CD14-positive monocyte (primary cell): ENCODE measurements around the gene UBE2E1. TPM values are rescaled to one million over a fixed set of nuclear protein-coding genes. Genes with fewer than 3 reads are reported as not detected.

Experiments used
- DNase-seq, 3 donors: peaks; one replicate each; pipeline ENCODE4 v3.0.0-alpha.2; 2011 to 2022
- H2AFZ ChIP-seq: 2 replicates; pipeline ENCODE4 v1.6.0; 2012; ENCODE audit warnings: mild to moderate bottlenecking, low read depth, low read length, inconsistent platforms; ENCODE audit not compliant: insufficient read depth, poor library complexity, severe bottlenecking
- H3K27ac ChIP-seq, 2 donors: 1 replicate in 1 of 2; 2 replicates in 1 of 2; pipeline ENCODE4 v1.5.1; 2012 to 2013; ENCODE audit warnings: low read length in 2 of 2, control low read depth in 1 of 2, inconsistent platforms in 1 of 2, low read depth in 1 of 2, mild to moderate bottlenecking in 1 of 2
- H3K27me3 ChIP-seq, 2 donors: one replicate each; pipeline versions ENCODE4 v1.6.0 to v1.6.1; 2011 to 2013; ENCODE audit warnings: low read length in 2 of 2; ENCODE audit not compliant: control insufficient read depth in 2 of 2, insufficient read depth in 2 of 2
- H3K36me3 ChIP-seq, 2 donors: replicated peaks in 1 of 2; 1 replicate in 1 of 2; 2 replicates in 1 of 2; pipeline versions ENCODE4 v1.5.1 to v1.6.1; 2012 to 2013; ENCODE audit warnings: low read length in 2 of 2, control low read depth in 1 of 2, inconsistent platforms in 1 of 2, mild to moderate bottlenecking in 1 of 2; ENCODE audit not compliant: insufficient read depth in 2 of 2, control insufficient read depth in 1 of 2
- H3K4me1 ChIP-seq, 2 donors: 1 replicate in 1 of 2; 2 replicates in 1 of 2; pipeline versions ENCODE4 v1.5.1 to v1.6.1; 2012 to 2013; ENCODE audit warnings: low read length in 2 of 2, control low read depth in 1 of 2, inconsistent platforms in 1 of 2, mild to moderate bottlenecking in 1 of 2, moderate library complexity in 1 of 2; ENCODE audit not compliant: insufficient read depth in 2 of 2, control insufficient read depth in 1 of 2
- H3K4me2 ChIP-seq: replicated peaks from 2 replicates; pipeline ENCODE3; 2012; ENCODE audit warnings: low read length, moderate library complexity, mild to moderate bottlenecking; ENCODE audit not compliant: poor library complexity, severe bottlenecking; ENCODE audit errors: extremely low read depth
- H3K4me3 ChIP-seq, 3 experiments: fragments of 200-600 bp in 1 of 3; sonication (generic) in 1 of 3; replicated peaks in 1 of 3; 1 replicate in 2 of 3; 2 replicates in 1 of 3; pipeline ENCODE4 v1.5.1; 2011 to 2013; ENCODE audit warnings: low read length in 3 of 3, mild to moderate bottlenecking in 3 of 3, control low read depth in 2 of 3, low read depth in 2 of 3, inconsistent platforms in 1 of 3, moderate library complexity in 1 of 3
- H3K79me2 ChIP-seq: 2 replicates; pipeline ENCODE4 v1.6.0; 2012; ENCODE audit warnings: mild to moderate bottlenecking, control low read depth, inconsistent platforms, low read length, moderate library complexity; ENCODE audit not compliant: insufficient read depth
- H3K9ac ChIP-seq: 2 replicates; pipeline ENCODE4 v1.6.0; 2017; ENCODE audit warnings: low read length, mild to moderate bottlenecking; ENCODE audit not compliant: insufficient read depth, poor library complexity, severe bottlenecking
- H3K9me3 ChIP-seq, 2 donors: replicated peaks in 1 of 2; 1 replicate in 1 of 2; 2 replicates in 1 of 2; pipeline versions ENCODE4 v1.5.1 to v1.6.1; 2012 to 2013; ENCODE audit warnings: low read length in 2 of 2, control low read depth in 1 of 2; ENCODE audit not compliant: control insufficient read depth in 1 of 2, insufficient read depth in 1 of 2
- H4K20me1 ChIP-seq: 2 replicates; pipeline ENCODE4 v1.6.0; 2012; ENCODE audit warnings: mild to moderate bottlenecking, low read length, control low read depth, moderate library complexity; ENCODE audit not compliant: insufficient read depth
- H3K27ac Mint-ChIP-seq, 7 donors: one replicate each; pipeline ENCODE4 v1.8.0; 2020; ENCODE audit warnings: mild to moderate bottlenecking in 7 of 7, mixed read lengths in 7 of 7, moderate library complexity in 6 of 7, inconsistent platforms in 2 of 7
- H3K27me3 Mint-ChIP-seq, 3 donors: one replicate each; pipeline ENCODE4 v1.8.0; 2021 to 2022; ENCODE audit warnings: low read depth in 3 of 3, mild to moderate bottlenecking in 3 of 3, mixed read lengths in 3 of 3, moderate library complexity in 3 of 3, inconsistent platforms in 1 of 3
- H3K36me3 Mint-ChIP-seq, 2 donors: one replicate each; pipeline ENCODE4 v1.8.0; 2020; ENCODE audit warnings: mixed read lengths in 2 of 2, inconsistent platforms in 1 of 2, mild to moderate bottlenecking in 1 of 2
- H3K4me1 Mint-ChIP-seq: one replicate; pipeline ENCODE4 v1.8.0; 2020; ENCODE audit warnings: mild to moderate bottlenecking, mixed read lengths
- H3K4me3 Mint-ChIP-seq, 2 donors: one replicate each; pipeline ENCODE4 v1.8.0; 2020; ENCODE audit warnings: mild to moderate bottlenecking in 2 of 2, mixed read lengths in 2 of 2, moderate library complexity in 1 of 2
- H3K9me3 Mint-ChIP-seq, 7 donors: one replicate each; pipeline ENCODE4 v1.8.0; 2020 to 2022; ENCODE audit warnings: mixed read lengths in 7 of 7, mild to moderate bottlenecking in 6 of 7, moderate library complexity in 6 of 7, inconsistent platforms in 2 of 7
- WGBS: methylation state at CpG from one replicate; pipeline ENCODE4 v1.1.5; 2013; ENCODE audit warnings: missing lambda C conversion rate; ENCODE audit not compliant: insufficient coverage; 5-methylcytosine and 5-hydroxymethylcytosine counted together
- intact Hi-C, 2 donors: fragments of 100-400 bp; cut with micrococcal nuclease; formaldehyde crosslinking; loops; one replicate each; pipeline versions ENCODE4 v1.15.0 to v1.15.1; 2023
- polyA plus RNA-seq, 3 donors: library from polyadenylated mRNA; depleted of rRNA in 1 of 3; unstranded in 2 of 3; stranded (reverse) in 1 of 3; fragments of 300-500 nt in 2 of 3; fragments of >200 nt in 1 of 3; fragmentation: Illumina TruSeq in 2 of 3; gene quantifications; 1 replicate in 2 of 3; 2 replicates in 1 of 3; pipeline ENCODE4 v1.2.3, GENCODE V29; 2012 to 2021
- TF ChIP-seq, protein P1 (sequence below): fragments of 200-600 bp; IDR thresholded peaks from one replicate; pipeline ENCODE4 v1.8.0; 2022; ENCODE audit warnings: antibody characterized with exemption, mild to moderate bottlenecking

The UBE2E1 gene
- polyA plus RNA-seq, 3 donors, result 31.3 to 60.2 (median 34.6) TPM

DNA sequence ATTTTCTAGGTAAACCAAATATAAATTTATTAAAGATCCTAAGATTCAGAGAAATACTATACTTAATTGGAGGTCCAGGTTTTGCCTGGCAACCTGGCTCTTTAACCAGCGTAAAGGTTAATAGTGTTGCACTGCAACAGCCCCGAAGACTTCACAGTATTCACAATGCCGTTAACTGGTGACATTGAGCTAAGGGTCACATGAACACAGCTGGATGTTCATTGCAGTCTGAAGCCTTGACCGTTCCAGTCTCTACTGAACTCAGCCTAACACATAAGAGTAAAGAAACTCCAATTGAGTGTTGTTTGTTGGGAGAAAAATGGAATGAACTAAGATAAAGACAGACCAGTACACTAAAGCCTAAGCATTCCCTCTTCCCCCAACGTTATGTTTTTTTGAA, 84.2 kb downstream of the UBE2E1 start:
- no peak overlapping the region for H3K9ac ChIP-seq
- H3K9me3 ChIP-seq, result no peaks in the 10 kb centered on the region
- H3K4me2 ChIP-seq, result no peak overlapping the region
- peaks cover 3 to 44% of the 10 kb centered on the region in 2 donors for H3K36me3 ChIP-seq
- TF ChIP-seq, protein P1, sequence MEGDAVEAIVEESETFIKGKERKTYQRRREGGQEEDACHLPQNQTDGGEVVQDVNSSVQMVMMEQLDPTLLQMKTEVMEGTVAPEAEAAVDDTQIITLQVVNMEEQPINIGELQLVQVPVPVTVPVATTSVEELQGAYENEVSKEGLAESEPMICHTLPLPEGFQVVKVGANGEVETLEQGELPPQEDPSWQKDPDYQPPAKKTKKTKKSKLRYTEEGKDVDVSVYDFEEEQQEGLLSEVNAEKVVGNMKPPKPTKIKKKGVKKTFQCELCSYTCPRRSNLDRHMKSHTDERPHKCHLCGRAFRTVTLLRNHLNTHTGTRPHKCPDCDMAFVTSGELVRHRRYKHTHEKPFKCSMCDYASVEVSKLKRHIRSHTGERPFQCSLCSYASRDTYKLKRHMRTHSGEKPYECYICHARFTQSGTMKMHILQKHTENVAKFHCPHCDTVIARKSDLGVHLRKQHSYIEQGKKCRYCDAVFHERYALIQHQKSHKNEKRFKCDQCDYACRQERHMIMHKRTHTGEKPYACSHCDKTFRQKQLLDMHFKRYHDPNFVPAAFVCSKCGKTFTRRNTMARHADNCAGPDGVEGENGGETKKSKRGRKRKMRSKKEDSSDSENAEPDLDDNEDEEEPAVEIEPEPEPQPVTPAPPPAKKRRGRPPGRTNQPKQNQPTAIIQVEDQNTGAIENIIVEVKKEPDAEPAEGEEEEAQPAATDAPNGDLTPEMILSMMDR, result no peak
- H3K9me3 Mint-ChIP-seq, result no peaks in the 10 kb centered on the region
- H3K79me2 ChIP-seq, result peaks cover 3% of the 10 kb centered on the region
- no peak overlapping the region for H3K4me3 ChIP-seq
- H3K27ac Mint-ChIP-seq, result no peak overlapping the region
- 100% methylated on average over 3 of the region's 5 CpGs for WGBS
- peaks cover 0 to 3% (median 2%) of the 10 kb centered on the region in 3 donors for H3K27me3 Mint-ChIP-seq
- no peak overlapping the region for H2AFZ ChIP-seq
- H3K4me3 Mint-ChIP-seq, result no peak overlapping the region
- no peak overlapping the region for H3K27ac ChIP-seq
- DNase-seq, result no peak
- peaks cover 56% of the 10 kb centered on the region for H4K20me1 ChIP-seq
- intact Hi-C loops, result loop anchor here (5.0 kb wide), 1 partner anchor 347 kb away; no protein-coding TSS in a partner anchor
- peaks cover 11% of the 10 kb centered on the region for H3K4me1 Mint-ChIP-seq
- H3K4me1 ChIP-seq, result peaks cover 7 to 11% of the 10 kb centered on the region in 2 donors
- no peaks in the 10 kb centered on the region for H3K27me3 ChIP-seq
- H3K36me3 Mint-ChIP-seq, result peaks cover 23 to 35% of the 10 kb centered on the region in 2 donors

DNA sequence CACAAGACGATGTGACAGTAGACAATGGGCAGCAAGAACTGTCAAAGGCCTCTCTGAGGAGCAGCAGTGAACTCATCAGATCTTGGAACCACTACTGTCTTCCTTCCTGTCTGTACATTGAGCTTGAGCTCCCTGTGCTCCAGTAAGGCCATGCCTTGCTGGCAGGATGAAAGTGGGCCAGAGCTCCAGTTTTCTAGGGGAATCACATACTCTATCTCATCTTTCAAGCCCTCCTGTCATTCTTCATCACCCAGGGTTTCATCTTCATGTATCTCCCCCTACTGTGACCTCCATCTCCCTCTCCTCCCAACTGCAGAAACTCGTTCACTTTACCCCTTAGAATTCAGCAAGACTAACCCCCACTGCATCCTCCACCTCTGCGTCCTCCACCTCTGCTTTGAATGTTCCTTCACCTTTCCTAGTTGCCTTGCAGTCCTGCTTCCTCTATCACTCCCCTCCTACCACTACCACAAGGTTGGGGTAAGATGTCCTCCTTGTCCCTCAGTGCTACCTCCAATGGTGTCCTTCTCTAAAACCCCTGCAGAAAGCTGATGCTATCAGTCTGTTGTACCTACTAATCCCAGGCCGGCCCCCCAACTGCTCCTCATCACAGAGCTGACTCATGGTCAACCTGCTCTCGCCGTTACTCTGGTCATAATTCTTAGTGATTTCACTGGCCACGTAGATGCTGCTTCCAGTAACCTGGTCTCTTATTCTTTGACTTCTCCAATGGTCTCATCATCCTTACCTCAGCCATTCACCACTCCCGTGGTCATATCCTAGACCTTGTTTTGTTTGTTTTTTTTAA, 88.7 kb downstream of the UBE2E1 start:
- Histone ChIP-seq H3K9me3 (no peaks in the 10 kb centered on the region), H3K4me3 (no peak overlapping the region), H3K27me3 (no peaks in the 10 kb centered on the region), H2AFZ (no peak overlapping the region), H3K79me2 (no peaks in the 10 kb centered on the region), H3K36me3 (peaks cover 14 to 60% of the 10 kb centered on the region in 2 donors), H3K4me1 (peaks cover 1 to 2% of the 10 kb centered on the region in 2 donors), H3K27ac (no peak overlapping the region), H3K9ac (no peak overlapping the region), H4K20me1 (peaks cover 14% of the 10 kb centered on the region), H3K4me2 (no peak overlapping the region)
- H3K27ac Mint-ChIP-seq, result peak overlapping the region in 2 of 7 donors; percentile 2 to 55
- WGBS, result 95% methylated on average over 7 of the region's 8 CpGs
- no peaks in the 10 kb centered on the region for H3K9me3 Mint-ChIP-seq
- H3K4me1 Mint-ChIP-seq, result peaks cover 1% of the 10 kb centered on the region
- peaks cover 43 to 51% of the 10 kb centered on the region in 2 donors for H3K36me3 Mint-ChIP-seq
- no peak for DNase-seq
- intact Hi-C loops, result no loop called here
- H3K27me3 Mint-ChIP-seq, result peaks cover 0 to 3% (median 2%) of the 10 kb centered on the region in 3 donors
- TF ChIP-seq, protein P1, result no peak
- H3K4me3 Mint-ChIP-seq, result no peak overlapping the region
